ENCODE data around the gene RSPO1. TPM values are rescaled to one million over a fixed set of nuclear protein-coding genes. Genes with fewer than 3 reads are reported as not detected.

RSPO1 gene
- total and polyA plus RNA-seq, 2 of the 13 experiments (the other 11 are each of a cell fraction or from before 2014, with no cell fraction given) = not detected

- peak; percentile 57; the same call in 1 of the 2 replicates for TF ChIP-seq UBTF (CRISPR knock-in tag; IDR thresholded peaks at IDR 0.05)
- TF ChIP-seq ZNF746 (CRISPR knock-in tag; IDR thresholded peaks at IDR 0.05) = 0 out of 2 replicates have a peak, but pooled peaks have one; percentile 47
- no peak for TF ChIP-seq HMG20B (CRISPR knock-in tag; conservative IDR thresholded peaks at IDR 0.05)
- peak; percentile 62; the same call in 1 of the 2 replicates for TF ChIP-seq SP2 (CRISPR knock-in tag; IDR thresholded peaks at IDR 0.05)
- TF ChIP-seq EEA1 (CRISPR knock-in tag; IDR thresholded peaks at IDR 0.05; ENCODE audit: borderline replicate concordance) = peak; percentile 46; the same call in 1 of the 2 replicates
- TF ChIP-seq SNAPC4 (CRISPR knock-in tag; IDR thresholded peaks at IDR 0.05) = peak; percentile 74; the same call in 1 of the 2 replicates
- TF ChIP-seq BORCS8-MEF2B (CRISPR knock-in tag; IDR thresholded peaks at IDR 0.05) = peak; percentile 85
These were observed 39.1 kb downstream of the RSPO1 start, which contains the start of gene GNL2 (continued) for GRCh38 chr1:37595440-37596181.
